ENCODE results near the gene SH3RF2. TPM values are rescaled to one million over a fixed set of nuclear protein-coding genes. Genes with fewer than 3 reads are reported as not detected.
"Not testable (repeated sequence)": the region's sequence is repeated elsewhere in the genome, so short reads cannot be mapped to it uniquely, and the experiment has no call there.

SH3RF2 gene
- total RNA-seq, 1 donor, result under 0.01 TPM

GRCh38 chr5:145976431-145977155 lies 40.2 kb downstream of the SH3RF2 start:
- DNase-seq (ENCODE audit: low read depth in 2 of 3, low spot score in 2 of 3), result no peak

- no peak for DNase-seq (ENCODE audit: low read depth in 2 of 3, low spot score in 2 of 3)
Measured at GRCh38 chr5:145978171-145978570, 41.8 kb downstream of the SH3RF2 start.

GRCh38 chr5:145978708-145979107 lies 42.3 kb downstream of the SH3RF2 start:
- DNase-seq (ENCODE audit: low read depth in 2 of 3, low spot score in 2 of 3), result no peak

GRCh38 chr5:145979270-145980223 lies 43.2 kb downstream of the SH3RF2 start:
- DNase-seq (ENCODE audit: low read depth in 2 of 3, low spot score in 2 of 3), result no peak

- DNase-seq (ENCODE audit: low read depth in 2 of 3, low spot score in 2 of 3), result no peak
Measured at GRCh38 chr5:145980259-145980658, 43.9 kb downstream of the SH3RF2 start.

- no peak for DNase-seq (ENCODE audit: low read depth in 2 of 3, low spot score in 2 of 3)
Measured at GRCh38 chr5:145980718-145981117, 44.3 kb downstream of the SH3RF2 start.

GRCh38 chr5:145981589-145982571 lies 45.5 kb downstream of the SH3RF2 start:
- DNase-seq (ENCODE audit: low read depth in 2 of 3, low spot score in 2 of 3), result no peak

- no peak for DNase-seq (ENCODE audit: low read depth in 2 of 3, low spot score in 2 of 3)
Measured at GRCh38 chr5:145982572-145983318, 46.4 kb downstream of the SH3RF2 start.

- no peak for DNase-seq (ENCODE audit: low read depth in 2 of 3, low spot score in 2 of 3)
Measured at GRCh38 chr5:145983446-145983845, 47.1 kb downstream of the SH3RF2 start.

GRCh38 chr5:145984072-145984471 lies 47.7 kb downstream of the SH3RF2 start:
- peak in 2 of 3 donors; percentile 21 to 65 for DNase-seq (ENCODE audit: low read depth in 2 of 3, low spot score in 2 of 3)

- no peak for DNase-seq (ENCODE audit: low read depth in 2 of 3, low spot score in 2 of 3)
Measured at GRCh38 chr5:145987856-145988255, 51.5 kb downstream of the SH3RF2 start.

GRCh38 chr5:145988993-145989392 lies 52.6 kb downstream of the SH3RF2 start:
- DNase-seq (ENCODE audit: low read depth in 2 of 3, low spot score in 2 of 3), result no peak

- DNase-seq (ENCODE audit: low read depth in 2 of 3, low spot score in 2 of 3), result no peak
Measured at GRCh38 chr5:145989428-145989827, 53.0 kb downstream of the SH3RF2 start.

GRCh38 chr5:145990170-145990569 lies 53.8 kb downstream of the SH3RF2 start:
- DNase-seq (ENCODE audit: low read depth in 2 of 3, low spot score in 2 of 3), result no peak

- no peak for DNase-seq (ENCODE audit: low read depth in 2 of 3, low spot score in 2 of 3)
Measured at GRCh38 chr5:145991044-145991575, 54.7 kb downstream of the SH3RF2 start.

GRCh38 chr5:145993538-145993937 lies 57.2 kb downstream of the SH3RF2 start:
- DNase-seq (ENCODE audit: low read depth in 2 of 3, low spot score in 2 of 3), result not testable (repeated sequence)

- DNase-seq (ENCODE audit: low read depth in 2 of 3, low spot score in 2 of 3), result peak in 2 of 3 donors; percentile 10 to 27
Measured at GRCh38 chr5:145996135-145996534, 59.8 kb downstream of the SH3RF2 start.

- DNase-seq (ENCODE audit: low read depth in 2 of 3, low spot score in 2 of 3), result no peak
Measured at GRCh38 chr5:145999208-145999607, 62.8 kb downstream of the SH3RF2 start.

GRCh38 chr5:146000072-146000471 lies 63.7 kb downstream of the SH3RF2 start:
- no peak for DNase-seq (ENCODE audit: low read depth in 2 of 3, low spot score in 2 of 3)
